GM12878 (cell line): Measurements from ENCODE around the gene HCST. TPM values are rescaled to one million over a fixed set of nuclear protein-coding genes. Genes with fewer than 3 reads are reported as not detected.

ENCODE experiments used
- ATAC-seq: fragments of 200-7000 bp; cut with Tn5 transposase; 3 replicates; pipeline ENCODE4 v1.9.1; 2020; ENCODE audit warnings: mild to moderate bottlenecking, moderate library complexity
- BruUV-seq: library from RNA; stranded (reverse); fragments of 400-500 nt; replicated peaks from 2 replicates; lab custom pipeline; 2021; lab: Mats Ljungman, UMichigan
- CTCF ChIA-PET: fragments of 300-600 bp; sonication (Branson Sonifier 250); formaldehyde crosslinking; extraction: SDS; loops from one replicate; lab custom pipeline; 2021; ENCODE audit warnings: inconsistent platforms; lab: Yijun Ruan, JAX
- POLR2A ChIA-PET: fragments of 350-600 bp; formaldehyde crosslinking; extraction: SDS; loops from one replicate; lab custom pipeline; 2021; ENCODE audit warnings: inconsistent platforms; lab: Charles Lee
- RAD21 ChIA-PET: fragments of 300-600 bp; sonication (Branson Sonifier 250); formaldehyde crosslinking; loops from one replicate; lab custom pipeline; 2023; ENCODE audit warnings: antibody characterized with exemption; ENCODE audit not compliant: unreplicated experiment; lab: Charles Lee
- SMC1A ChIA-PET: fragments of 300-600 bp; sonication (Branson Sonifier 250); formaldehyde crosslinking; loops from one replicate; lab custom pipeline; 2023; ENCODE audit not compliant: unreplicated experiment, uncharacterized antibody; lab: Charles Lee
- DNase-seq: peaks from one replicate; pipeline ENCODE4 v3.0.0-alpha.2; 2011; ENCODE audit warnings: low read depth, low spot score
- FAIRE-seq: peaks from 3 replicates; lab custom pipeline; 2011; peaks lifted over from hg19 to GRCh38; lab: Jason Lieb, UNC
- H2AFZ ChIP-seq: 2 replicates; pipeline ENCODE4 v1.6.0; 2011; ENCODE audit warnings: low read depth, low read length, control low read depth; ENCODE audit not compliant: control insufficient read depth
- H3K27ac ChIP-seq: 2 replicates; pipeline ENCODE4 v1.5.1; 2011; ENCODE audit warnings: control low read depth; ENCODE audit not compliant: control insufficient read depth, insufficient read depth
- H3K27me3 ChIP-seq, 2 experiments: replicated peaks in 1 of 2; 2 replicates each; pipeline versions ENCODE4 v1.6.0 to v1.6.1; 2011; ENCODE audit warnings: low read length in 1 of 2; ENCODE audit not compliant: control insufficient read depth in 2 of 2, insufficient read depth in 2 of 2
- H3K36me3 ChIP-seq, 2 experiments: 2 replicates each; pipeline ENCODE4 v1.5.1; 2011; ENCODE audit warnings: low read length in 1 of 2; ENCODE audit not compliant: control insufficient read depth in 2 of 2, insufficient read depth in 2 of 2
- H3K4me1 ChIP-seq: 2 replicates; pipeline ENCODE4 v1.6.1; 2011; ENCODE audit warnings: mild to moderate bottlenecking, low read length, moderate library complexity, mixed read lengths; ENCODE audit not compliant: control insufficient read depth, insufficient read depth
- H3K4me2 ChIP-seq: 2 replicates; pipeline ENCODE4 v1.6.0; 2011; ENCODE audit warnings: control low read depth; ENCODE audit not compliant: control insufficient read depth, insufficient read depth
- H3K4me3 ChIP-seq: fragments of 200-600 bp; sonication (generic); 2 replicates; pipeline ENCODE4 v1.5.1; 2016
- H3K79me2 ChIP-seq: 2 replicates; pipeline ENCODE4 v1.6.0; 2011; ENCODE audit warnings: low read length; ENCODE audit not compliant: control insufficient read depth, insufficient read depth
- H3K9ac ChIP-seq: 2 replicates; pipeline ENCODE4 v1.8.0; 2011; ENCODE audit warnings: low read length, control low read depth, mixed read lengths; ENCODE audit not compliant: control insufficient read depth, insufficient read depth
- H3K9me3 ChIP-seq: replicated peaks from 3 replicates; pipeline ENCODE4 v1.5.1; 2011; ENCODE audit warnings: mild to moderate bottlenecking, low read length; ENCODE audit not compliant: control insufficient read depth, insufficient read depth
- H4K20me1 ChIP-seq: 2 replicates; pipeline ENCODE4 v1.6.0; 2011; ENCODE audit not compliant: control insufficient read depth, insufficient read depth
- ATF7 ChIP-seq: fragments of 450-650 bp; IDR thresholded peaks from 2 replicates; pipeline ENCODE4 v1.6.1; 2016; ENCODE audit warnings: low read depth, mild to moderate bottlenecking
- BMI1 ChIP-seq: fragments of 450-650 bp; IDR thresholded peaks from 2 replicates; pipeline ENCODE4 v1.6.1; 2016; ENCODE audit warnings: mild to moderate bottlenecking, moderate library complexity, borderline replicate concordance
- EED ChIP-seq: sonication (generic); IDR thresholded peaks from 2 replicates; pipeline ENCODE4 v1.6.1; 2016; ENCODE audit warnings: antibody characterized with exemption, low read depth
- GATAD2B ChIP-seq: fragments of 450-650 bp; conservative IDR thresholded peaks from 2 replicates; pipeline ENCODE4 v1.6.1; 2017; ENCODE audit warnings: low read depth, mild to moderate bottlenecking, moderate library complexity
- JUNB ChIP-seq: IDR thresholded peaks from 2 replicates; pipeline ENCODE4 v1.6.1; 2016; ENCODE audit warnings: antibody characterized with exemption, mild to moderate bottlenecking
- TCF3 ChIP-seq: IDR thresholded peaks from 2 replicates; pipeline ENCODE4 v1.6.1; 2012; ENCODE audit warnings: low read depth, mild to moderate bottlenecking, low read length, borderline replicate concordance; ENCODE audit not compliant: insufficient read depth
- ZBTB33 ChIP-seq: fragments of 450-650 bp; IDR thresholded peaks from 2 replicates; pipeline ENCODE4 v1.6.1; 2017; ENCODE audit warnings: mild to moderate bottlenecking
- WGBS: methylation state at CpG from one replicate; pipeline ENCODE4 v1.1.6; 2016; ENCODE audit warnings: low lambda C conversion rate; ENCODE audit not compliant: insufficient replicate concordance, insufficient coverage; ENCODE audit errors: missing lambda C conversion rate; 5-methylcytosine and 5-hydroxymethylcytosine counted together
- in situ Hi-C: fragments of 300-500 bp; cut with MboI; formaldehyde crosslinking; loops from 9 replicates; pipeline ENCODE4 v1.14.3; 2018; ENCODE audit warnings: mixed read lengths
- intact Hi-C: fragments of 100-400 bp; cut with micrococcal nuclease; formaldehyde crosslinking; loops from one replicate; pipeline ENCODE4 v1.14.2; 2022; ENCODE audit not compliant: unreplicated experiment
- polyA plus RNA-seq, 11 experiments: library from polyadenylated mRNA; depleted of rRNA in 4 of 11; unstranded in 6 of 11; stranded (reverse) in 5 of 11; fragments of >200 nt; fragmentation: Nextera tagmentation in 4 of 11; fragmentation: Illumina TruSeq in 1 of 11; extraction: Ambion mirVana in 4 of 11; extraction: Trizol in 1 of 11; gene quantifications; 1 replicate in 1 of 11; 2 replicates in 10 of 11; pipeline versions ENCODE4 v1.2.1 to v1.2.3, GENCODE V29; 2011 to 2016; ENCODE audit warnings: inconsistent platforms in 2 of 11, missing spikeins in 2 of 11, low read depth in 1 of 11
- total RNA-seq, 4 experiments: library from RNA; depleted of rRNA in 3 of 4; stranded (reverse); fragments of >200 nt in 3 of 4; fragmentation: Illumina TruSeq in 1 of 4; extraction: Trizol in 1 of 4; gene quantifications; 2 replicates each; pipeline versions ENCODE4 v1.2.1 to v1.2.3, GENCODE V29; 2013 to 2021

HCST gene
- total and polyA plus RNA-seq, 10 of the 15 experiments (the other 5 are each of a cell fraction or from before 2014, with no cell fraction given) = 7.5 to 79.6 (median 33.6) TPM

GRCh38 chr19:35897706-35898451 lies 4.5 kb upstream of the HCST start:
- in situ Hi-C loops (no loop called here), intact Hi-C loops (no loop called here)
- CTCF ChIA-PET = interaction anchor here (0.7 to 2.3 kb wide), 4 partner anchors 9 to 33 kb away, joined by 3 to 8 read pairs (median 3); no protein-coding TSS in a partner anchor
- no peak for TF ChIP-seq EED
- no peak for TF ChIP-seq BMI1
- TF ChIP-seq TCF3 = no peak
- no peak for TF ChIP-seq ATF7
- TF ChIP-seq ZBTB33 = no peak
- TF ChIP-seq GATAD2B = no peak
- TF ChIP-seq JUNB = no peak
- FAIRE-seq (no peak), DNase-seq (no peak), ATAC-seq (no peak)
- WGBS = 85% methylated on average over 13 of the region's 13 CpGs
- H3K9ac ChIP-seq = peak overlapping the region; percentile 78; the same call in 1 of the 2 replicates
- POLR2A ChIA-PET = interaction anchor here (0.6 kb wide), 3 partner anchors 15 to 33 kb away, joined by 3 to 4 read pairs (median 3); no protein-coding TSS in a partner anchor
- H3K4me3 ChIP-seq = peak overlapping the region; percentile 96
- H4K20me1 ChIP-seq = no peaks in the 10 kb centered on the region
- H3K36me3 ChIP-seq = peaks cover 12 to 14% of the 10 kb centered on the region in 2 experiments; a peak in 3 of 4 replicates
- peaks cover 36% of the 10 kb centered on the region for H3K79me2 ChIP-seq
- no peaks in the 10 kb centered on the region for H3K27me3 ChIP-seq
- no peaks in the 10 kb centered on the region for H3K9me3 ChIP-seq
- no TSS peak for BruUV-seq
- H3K4me2 ChIP-seq = peak overlapping the region; percentile 52
- SMC1A ChIA-PET = interaction anchor here (1.0 to 1.5 kb wide), 2 partner anchors 13 to 15 kb away, joined by 3 read pairs; no protein-coding TSS in a partner anchor
- H2AFZ ChIP-seq = no peak overlapping the region
- RAD21 ChIA-PET = interaction anchor here (0.9 to 1.6 kb wide), 3 partner anchors 14 to 33 kb away, joined by 4 to 10 read pairs (median 6); no protein-coding TSS in a partner anchor
- peak overlapping the region; percentile 96; the same call in 1 of the 2 replicates for H3K27ac ChIP-seq
- peaks cover 21% of the 10 kb centered on the region for H3K4me1 ChIP-seq
